Measurements from ENCODE around the gene NDRG4. TPM values are rescaled to one million over a fixed set of nuclear protein-coding genes. Genes with fewer than 3 reads are reported as not detected.

The NDRG4 gene
- total and polyA plus RNA-seq, 2 donors from 2014 or later = 1.7 to 5.7 TPM

DNA sequence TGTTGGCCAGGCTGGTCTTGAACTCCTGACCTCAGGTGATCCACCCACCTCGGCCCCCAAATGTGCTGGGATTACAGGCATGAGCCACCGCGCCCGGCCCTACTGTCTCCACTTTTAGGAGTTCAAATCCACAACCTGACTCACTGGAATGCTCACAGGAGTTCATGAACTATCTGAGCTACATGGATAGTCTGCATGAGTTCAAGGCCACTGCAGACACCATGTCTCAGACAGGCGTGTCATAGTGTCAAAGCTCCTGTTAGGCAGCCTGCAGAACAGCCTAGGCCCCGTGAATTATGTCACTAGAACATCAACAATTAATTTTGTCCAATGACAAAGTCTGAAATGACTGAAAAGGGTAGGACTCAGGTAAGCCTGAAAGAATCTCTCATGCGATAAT lies 38.3 kb upstream of the NDRG4 start:
- Histone ChIP-seq H3K4me3 (ENCODE audit: low read length in 3 of 3) (no peak overlapping the region), H3K27ac (ENCODE audit: low read depth in 2 of 2, low read length in 2 of 2) (no peak overlapping the region), H3K9ac (ENCODE audit: low read length in 3 of 3) (no peak overlapping the region), H3K4me1 (ENCODE audit: control insufficient read depth in 2 of 3, insufficient read depth in 2 of 3, low read depth in 1 of 3, low read length in 3 of 3) (peaks cover 0 to 2% (median 0%) of the 10 kb centered on the region in 3 donors), H3K27me3 (ENCODE audit: control insufficient read depth, insufficient read depth, low read length) (peaks cover 22% of the 10 kb centered on the region), H3K36me3 (ENCODE audit: control insufficient read depth in 2 of 3, insufficient read depth in 3 of 3, low read length in 3 of 3) (no peaks in the 10 kb centered on the region), H3K9me3 (ENCODE audit: control insufficient read depth in 2 of 3, insufficient read depth in 1 of 3, low read length in 3 of 3) (no peaks in the 10 kb centered on the region)
- TF ChIP-seq, protein P1, sequence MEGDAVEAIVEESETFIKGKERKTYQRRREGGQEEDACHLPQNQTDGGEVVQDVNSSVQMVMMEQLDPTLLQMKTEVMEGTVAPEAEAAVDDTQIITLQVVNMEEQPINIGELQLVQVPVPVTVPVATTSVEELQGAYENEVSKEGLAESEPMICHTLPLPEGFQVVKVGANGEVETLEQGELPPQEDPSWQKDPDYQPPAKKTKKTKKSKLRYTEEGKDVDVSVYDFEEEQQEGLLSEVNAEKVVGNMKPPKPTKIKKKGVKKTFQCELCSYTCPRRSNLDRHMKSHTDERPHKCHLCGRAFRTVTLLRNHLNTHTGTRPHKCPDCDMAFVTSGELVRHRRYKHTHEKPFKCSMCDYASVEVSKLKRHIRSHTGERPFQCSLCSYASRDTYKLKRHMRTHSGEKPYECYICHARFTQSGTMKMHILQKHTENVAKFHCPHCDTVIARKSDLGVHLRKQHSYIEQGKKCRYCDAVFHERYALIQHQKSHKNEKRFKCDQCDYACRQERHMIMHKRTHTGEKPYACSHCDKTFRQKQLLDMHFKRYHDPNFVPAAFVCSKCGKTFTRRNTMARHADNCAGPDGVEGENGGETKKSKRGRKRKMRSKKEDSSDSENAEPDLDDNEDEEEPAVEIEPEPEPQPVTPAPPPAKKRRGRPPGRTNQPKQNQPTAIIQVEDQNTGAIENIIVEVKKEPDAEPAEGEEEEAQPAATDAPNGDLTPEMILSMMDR (IDR thresholded peaks at IDR 0.05; ENCODE audit: borderline replicate concordance, extremely low read depth, insufficient read depth) = no peak
- DNase-seq (no peak), FAIRE-seq (no peak)
- intact Hi-C loops (cut with DNase I) = no loop called here

DNA sequence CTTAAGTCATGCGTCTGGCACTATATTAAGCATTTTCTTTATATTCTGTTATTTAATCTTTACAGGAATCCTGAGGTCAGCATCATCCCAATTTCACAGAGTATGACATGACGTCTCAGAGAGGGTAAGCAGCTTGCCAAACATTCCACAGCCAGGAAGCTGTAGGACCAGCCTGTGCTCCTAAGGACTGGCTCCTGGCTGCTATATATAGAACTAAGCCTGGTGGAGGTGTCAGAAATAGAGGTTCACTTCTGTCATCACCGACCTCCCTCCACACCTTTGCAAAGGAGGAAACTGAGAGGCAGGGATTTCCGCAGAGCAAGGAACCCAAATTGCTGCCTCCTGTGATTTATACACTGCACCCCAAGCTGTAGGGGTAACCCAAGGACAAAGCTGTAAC lies 37.9 kb upstream of the NDRG4 start:
- FAIRE-seq (no peak), DNase-seq (no peak)
- H3K9ac ChIP-seq (ENCODE audit: low read length in 3 of 3) = no peak overlapping the region
- no peaks in the 10 kb centered on the region for H3K9me3 ChIP-seq (ENCODE audit: control insufficient read depth in 2 of 3, insufficient read depth in 1 of 3, low read length in 3 of 3)
- TF ChIP-seq, protein P1 (IDR thresholded peaks at IDR 0.05; ENCODE audit: borderline replicate concordance, extremely low read depth, insufficient read depth) = no peak
- intact Hi-C loops (cut with DNase I) = no loop called here
- H3K36me3 ChIP-seq (ENCODE audit: control insufficient read depth in 2 of 3, insufficient read depth in 3 of 3, low read length in 3 of 3) = no peaks in the 10 kb centered on the region
- peaks cover 0 to 2% (median 0%) of the 10 kb centered on the region in 3 donors for H3K4me1 ChIP-seq (ENCODE audit: control insufficient read depth in 2 of 3, insufficient read depth in 2 of 3, low read depth in 1 of 3, low read length in 3 of 3)
- H3K27ac ChIP-seq (ENCODE audit: low read depth in 2 of 2, low read length in 2 of 2) = no peak overlapping the region
- no peak overlapping the region for H3K4me3 ChIP-seq (ENCODE audit: low read length in 3 of 3)
- peaks cover 25% of the 10 kb centered on the region for H3K27me3 ChIP-seq (ENCODE audit: control insufficient read depth, insufficient read depth, low read length)

DNA sequence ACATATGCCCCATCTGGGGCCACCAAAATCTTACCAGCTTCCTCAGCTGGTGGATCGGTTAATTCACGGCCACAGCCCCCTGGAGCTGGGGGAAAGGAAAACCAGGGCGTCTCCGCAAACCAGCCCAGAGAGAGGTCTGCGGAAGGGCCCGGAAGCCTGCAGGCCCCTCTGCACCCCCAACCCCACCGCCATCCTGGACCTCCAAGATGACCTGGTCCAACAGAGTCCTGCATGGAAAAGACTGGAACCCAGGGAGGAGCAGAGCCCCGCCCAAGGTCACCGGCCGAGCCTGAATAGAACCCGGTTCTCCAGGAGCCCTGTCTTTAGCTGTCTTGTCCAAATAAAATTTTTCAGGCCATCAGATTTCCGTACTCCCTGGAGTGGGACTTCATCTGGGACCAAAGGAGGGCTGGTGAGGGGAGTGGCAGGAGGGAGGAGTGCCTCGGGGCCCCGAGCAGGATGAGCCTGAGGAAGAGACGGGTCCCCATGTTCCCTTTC lies 37.4 kb upstream of the NDRG4 start:
- Histone ChIP-seq H3K4me3 (ENCODE audit: low read length in 3 of 3) (no peak overlapping the region), H3K9me3 (ENCODE audit: control insufficient read depth in 2 of 3, insufficient read depth in 1 of 3, low read length in 3 of 3) (no peaks in the 10 kb centered on the region), H3K27me3 (ENCODE audit: control insufficient read depth, insufficient read depth, low read length) (peaks cover 25% of the 10 kb centered on the region), H3K27ac (ENCODE audit: low read depth in 2 of 2, low read length in 2 of 2) (no peak overlapping the region), H3K4me1 (ENCODE audit: control insufficient read depth in 2 of 3, insufficient read depth in 2 of 3, low read depth in 1 of 3, low read length in 3 of 3) (peaks cover 0 to 2% (median 0%) of the 10 kb centered on the region in 3 donors), H3K36me3 (ENCODE audit: control insufficient read depth in 2 of 3, insufficient read depth in 3 of 3, low read length in 3 of 3) (no peaks in the 10 kb centered on the region), H3K9ac (ENCODE audit: low read length in 3 of 3) (no peak overlapping the region)
- DNase-seq (no peak), FAIRE-seq (no peak)
- TF ChIP-seq, protein P1 (IDR thresholded peaks at IDR 0.05; ENCODE audit: borderline replicate concordance, extremely low read depth, insufficient read depth) = no peak
- intact Hi-C loops (cut with DNase I) = no loop called here

Data from kidney (tissue), 14 donors.